Stimulated activated CD4-positive, alpha-beta T cell treated with anti-CD3 and anti-CD28 coated beads, Interleukin-4, amount 100 ng/mL, for 24 hours (primary cell): ENCODE results near the gene LAMB4.
"Not testable (repeated sequence)": the region's sequence is repeated elsewhere in the genome, so short reads cannot be mapped to it uniquely, and the experiment has no call there.

Experiments used
- DNase-seq: peaks from one replicate; pipeline ENCODE4 v3.0.0-alpha.2; 2020

LAMB4 gene

GRCh38 chr7:108037741-108038140 is 92.4 kb downstream of the LAMB4 start:
- no peak for DNase-seq

GRCh38 chr7:108037140-108037539 is 93.0 kb downstream of the LAMB4 start:
- no peak for DNase-seq

DNA sequence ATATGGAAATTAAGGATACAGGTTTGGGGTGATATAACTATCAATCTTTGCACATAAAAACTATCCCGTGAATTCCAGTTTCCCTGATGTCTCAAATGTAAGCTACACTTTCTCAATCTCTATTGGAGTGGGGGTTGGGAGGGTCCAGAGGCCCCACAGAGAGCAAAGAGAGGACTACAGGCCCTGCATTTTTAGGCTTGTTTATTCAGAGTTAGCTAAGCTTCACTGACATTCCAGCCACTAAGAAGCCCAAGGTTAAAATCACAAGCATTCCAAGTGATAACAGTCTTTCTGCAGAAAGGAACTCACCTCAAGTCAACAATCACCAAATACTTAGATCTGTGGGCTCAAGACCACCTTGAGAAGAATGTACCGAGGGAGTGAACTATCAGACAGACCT is 95.6 kb downstream of the LAMB4 start:
- no peak for DNase-seq

DNA sequence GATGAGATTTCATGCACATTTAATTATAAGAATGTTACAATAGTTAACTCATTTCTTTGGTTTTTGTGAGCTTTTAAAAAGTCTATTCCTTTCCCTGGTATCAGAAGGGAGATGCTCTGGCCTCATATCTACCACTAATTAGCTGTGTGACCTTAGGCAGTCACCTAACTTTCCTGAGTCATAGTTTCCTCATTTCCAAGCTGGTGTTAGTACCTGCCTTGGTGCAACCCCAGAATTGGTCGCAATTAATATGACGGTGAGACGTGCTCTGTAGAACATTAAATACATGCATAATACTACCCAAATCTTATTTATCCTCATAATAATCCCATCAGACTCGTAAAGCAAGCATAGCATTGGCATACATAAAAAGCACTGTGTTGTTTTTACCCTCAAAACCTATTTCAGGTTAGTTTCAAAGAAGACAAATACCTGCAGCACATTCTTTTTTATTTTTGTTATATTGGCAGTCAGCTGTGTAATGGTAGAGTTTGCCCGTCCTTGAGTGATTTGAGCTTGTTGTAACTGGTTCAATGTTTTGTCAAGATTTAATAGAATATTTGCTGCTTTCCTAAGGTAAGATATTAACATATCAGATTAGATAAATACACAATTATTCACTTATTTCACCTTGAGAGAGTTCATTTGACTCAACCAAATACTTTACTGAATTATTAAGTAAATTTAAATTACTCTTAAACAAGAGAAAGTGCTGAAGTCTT is 96.2 kb downstream of the LAMB4 start:
- DNase-seq: no peak

DNA sequence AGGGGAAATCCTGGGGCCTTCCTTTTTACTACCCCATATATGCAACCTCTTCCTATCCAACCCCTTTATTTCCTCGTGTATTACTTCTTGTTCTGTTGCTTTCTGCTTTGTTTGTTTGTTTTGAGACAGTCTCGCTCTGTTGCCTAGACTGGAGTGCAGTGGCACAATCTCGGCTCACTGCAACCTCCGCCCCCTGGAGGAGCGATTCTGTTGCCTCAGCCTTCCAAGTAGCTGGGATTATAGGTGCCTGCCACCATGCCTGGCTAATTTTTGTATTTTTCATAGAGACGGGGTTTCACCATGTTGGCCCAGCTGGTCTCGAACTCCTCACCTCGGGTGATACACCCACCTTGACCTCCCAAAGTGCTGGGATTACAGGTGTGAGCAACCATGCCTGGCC is 96.9 kb downstream of the LAMB4 start:
- DNase-seq: not testable (repeated sequence)

DNA sequence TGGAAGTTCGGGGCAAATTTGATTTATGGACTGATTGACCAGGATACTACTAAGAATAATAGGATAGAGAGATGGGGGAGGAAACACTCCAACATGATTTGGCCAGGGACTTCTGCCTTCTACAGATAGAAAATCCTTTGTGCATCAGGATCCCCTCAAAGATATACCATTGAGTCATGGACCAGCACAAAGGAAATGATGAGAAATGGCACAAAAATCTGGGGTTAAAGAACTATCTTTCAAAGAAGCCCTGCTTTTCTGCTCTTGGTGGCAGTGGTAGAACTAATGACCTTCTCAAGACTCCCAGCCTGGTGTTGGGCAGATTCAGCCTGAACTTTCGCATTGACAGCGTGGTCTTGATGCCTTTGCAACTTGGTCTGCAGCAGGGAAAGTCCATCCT is 99.6 kb downstream of the LAMB4 start:
- DNase-seq: no peak

GRCh38 chr7:108029034-108029433 is 101.1 kb downstream of the LAMB4 start:
- no peak for DNase-seq

- no peak for DNase-seq
Measured at GRCh38 chr7:108028111-108028510, 102.0 kb downstream of the LAMB4 start.

DNA sequence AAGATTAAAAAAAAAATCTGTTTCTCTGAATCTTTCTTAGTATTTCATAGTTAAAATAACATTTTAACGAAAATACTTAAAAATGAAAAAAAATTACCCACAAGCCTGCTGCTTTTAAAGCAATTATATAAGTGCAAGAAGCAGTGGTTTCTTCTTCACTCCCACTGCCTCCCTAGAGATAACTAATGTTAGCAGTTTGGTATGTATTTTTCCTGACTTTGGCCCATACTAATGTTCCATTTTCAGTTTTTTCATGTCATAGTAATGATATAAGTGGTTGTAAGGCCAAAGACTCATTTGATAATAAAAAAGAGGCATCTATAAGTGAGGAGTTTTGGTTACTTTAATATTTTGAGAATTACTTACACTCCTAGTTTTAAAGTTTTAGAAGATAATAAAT is 102.9 kb downstream of the LAMB4 start:
- DNase-seq: no peak

DNA sequence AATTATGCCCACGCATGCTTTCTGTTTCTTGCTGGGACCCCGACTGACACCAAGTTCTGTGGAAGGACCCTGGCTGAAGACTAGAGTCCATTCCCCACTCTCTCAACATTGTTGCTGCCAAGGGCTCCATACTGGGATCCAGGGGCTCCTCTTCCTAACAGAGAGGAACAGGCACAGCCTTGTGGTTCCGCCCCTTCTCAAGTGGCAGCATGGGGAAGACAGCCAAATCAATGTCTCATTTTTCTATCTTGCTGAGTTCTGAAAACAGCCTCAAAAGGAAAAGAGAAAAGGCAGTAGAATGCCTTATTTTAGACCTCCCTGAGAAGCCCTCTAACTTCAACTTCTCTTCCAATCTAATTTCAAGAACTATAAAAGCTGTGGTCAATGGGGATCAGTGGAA is 103.5 kb downstream of the LAMB4 start:
- DNase-seq: no peak

DNA sequence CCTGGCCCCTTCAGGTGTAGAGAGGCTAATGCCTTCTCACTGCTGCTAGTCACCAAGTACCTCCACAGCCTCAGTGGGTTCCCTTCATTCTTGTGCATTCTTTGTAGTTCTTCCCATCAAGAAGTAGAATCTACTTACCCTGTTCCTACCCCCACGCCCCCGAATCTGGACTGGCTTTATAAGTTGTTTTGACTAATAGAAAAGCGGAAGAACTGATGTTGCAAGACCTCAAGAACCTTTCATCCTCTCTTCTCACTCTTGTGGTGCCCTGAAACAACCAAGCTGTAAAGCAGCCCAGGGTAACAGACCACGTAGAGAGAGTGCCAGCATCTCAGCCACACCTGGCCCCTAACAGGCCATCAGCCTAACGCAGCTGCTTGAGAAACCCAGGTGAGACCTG is 104.0 kb downstream of the LAMB4 start:
- DNase-seq: no peak

DNA sequence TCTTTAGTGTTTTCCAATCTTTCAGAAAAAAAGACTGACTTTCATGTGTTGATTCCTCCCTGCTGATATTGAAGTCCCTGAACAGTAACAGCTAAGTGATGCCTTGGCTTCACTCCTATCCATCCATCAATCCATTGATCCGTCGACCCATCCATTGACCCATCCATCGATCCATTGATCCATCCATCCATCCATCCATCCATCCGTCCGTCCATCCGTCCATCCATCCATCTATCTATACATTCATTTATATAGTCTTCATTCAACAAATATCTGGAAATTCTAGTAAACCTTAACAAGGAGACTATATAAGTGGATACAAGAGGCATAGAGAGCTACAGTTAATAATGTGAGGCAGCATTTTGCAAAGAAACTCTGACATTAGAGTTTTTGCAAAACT is 105.6 kb downstream of the LAMB4 start:
- no peak for DNase-seq

GRCh38 chr7:108020585-108020984 is 109.6 kb downstream of the LAMB4 start:
- DNase-seq: no peak

DNA sequence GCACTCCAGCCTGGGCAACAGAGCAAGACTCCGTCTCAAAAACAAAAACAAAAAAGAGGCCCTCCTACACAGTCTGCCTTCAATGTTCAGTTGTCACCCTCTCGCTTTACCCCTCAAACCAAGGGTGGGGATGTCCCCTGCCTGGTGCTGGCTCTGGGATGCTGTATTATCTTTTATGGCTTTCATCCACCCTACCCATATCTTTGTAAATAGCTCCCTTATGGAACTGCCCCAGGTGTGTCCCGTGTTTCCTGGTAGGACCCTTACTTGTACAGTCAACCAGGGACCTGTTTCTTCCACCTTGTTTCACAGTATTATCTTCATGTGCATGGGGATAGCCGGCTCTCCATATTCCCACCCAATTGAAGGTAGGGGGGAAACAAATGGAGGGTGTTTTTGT is 111.5 kb downstream of the LAMB4 start:
- DNase-seq: no peak

DNA sequence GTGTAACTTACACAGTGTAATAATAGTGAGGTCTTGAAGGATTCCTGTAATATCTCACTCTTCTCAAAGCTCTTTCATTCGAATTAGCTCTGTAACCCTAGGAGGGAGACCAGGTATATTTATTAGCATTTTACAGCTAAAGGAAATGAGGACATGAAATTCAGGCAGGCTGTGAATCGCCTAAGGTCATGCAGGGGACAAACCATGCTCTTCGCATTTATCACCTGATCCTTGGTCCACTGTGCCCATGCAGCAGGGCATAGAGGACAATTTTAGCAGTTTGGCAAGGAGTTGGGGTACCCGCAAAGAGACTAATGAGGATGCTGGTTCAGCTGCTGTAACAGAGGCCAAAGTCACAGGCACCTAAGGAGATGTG is 112.4 kb downstream of the LAMB4 start:
- DNase-seq: no peak

DNA sequence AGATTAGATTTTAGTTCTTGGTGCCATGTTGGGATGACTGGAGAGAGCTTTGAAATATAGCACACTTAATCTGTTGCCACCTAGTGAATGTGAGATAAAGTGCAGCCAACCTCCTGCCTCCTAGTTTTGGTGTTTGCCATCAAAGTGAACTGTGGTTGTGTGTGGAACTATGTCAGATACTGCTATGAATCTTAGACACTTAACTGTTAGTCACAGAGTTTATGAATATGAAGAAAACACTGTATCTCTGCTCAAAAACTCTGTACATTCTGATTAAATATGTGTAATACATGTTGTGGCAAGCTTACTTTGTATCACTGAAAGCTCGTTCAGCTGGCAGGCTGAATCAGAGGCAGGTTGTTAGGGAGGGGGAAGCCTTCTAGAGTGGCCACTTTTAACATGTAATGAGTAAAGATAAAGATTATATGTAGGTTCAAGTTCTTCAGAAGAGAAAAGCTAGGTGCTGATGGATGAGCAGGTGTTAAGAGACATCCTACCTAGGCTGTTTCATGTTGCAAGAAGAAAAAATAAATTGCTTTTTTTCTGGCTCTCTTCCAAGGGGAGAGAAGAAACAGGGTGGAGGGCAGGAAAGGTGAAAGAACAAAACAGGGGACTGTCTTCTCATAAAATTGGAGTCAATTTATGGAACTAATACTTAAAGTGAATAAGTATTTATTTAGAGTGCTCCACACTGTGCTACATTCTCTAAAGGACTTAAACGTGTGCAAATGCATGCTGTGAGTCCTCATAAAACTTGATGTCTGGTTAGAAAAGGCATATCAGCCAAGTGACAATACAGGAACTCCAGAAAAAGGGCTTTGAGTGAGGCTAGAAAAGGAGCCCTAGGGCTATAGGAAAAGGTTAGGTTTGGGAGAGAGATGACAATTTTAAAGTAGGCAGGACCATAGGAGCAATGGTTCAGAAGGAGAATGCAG is 113.1 kb downstream of the LAMB4 start:
- no peak for DNase-seq

GRCh38 chr7:108015740-108016139 is 114.4 kb downstream of the LAMB4 start:
- no peak for DNase-seq

DNA sequence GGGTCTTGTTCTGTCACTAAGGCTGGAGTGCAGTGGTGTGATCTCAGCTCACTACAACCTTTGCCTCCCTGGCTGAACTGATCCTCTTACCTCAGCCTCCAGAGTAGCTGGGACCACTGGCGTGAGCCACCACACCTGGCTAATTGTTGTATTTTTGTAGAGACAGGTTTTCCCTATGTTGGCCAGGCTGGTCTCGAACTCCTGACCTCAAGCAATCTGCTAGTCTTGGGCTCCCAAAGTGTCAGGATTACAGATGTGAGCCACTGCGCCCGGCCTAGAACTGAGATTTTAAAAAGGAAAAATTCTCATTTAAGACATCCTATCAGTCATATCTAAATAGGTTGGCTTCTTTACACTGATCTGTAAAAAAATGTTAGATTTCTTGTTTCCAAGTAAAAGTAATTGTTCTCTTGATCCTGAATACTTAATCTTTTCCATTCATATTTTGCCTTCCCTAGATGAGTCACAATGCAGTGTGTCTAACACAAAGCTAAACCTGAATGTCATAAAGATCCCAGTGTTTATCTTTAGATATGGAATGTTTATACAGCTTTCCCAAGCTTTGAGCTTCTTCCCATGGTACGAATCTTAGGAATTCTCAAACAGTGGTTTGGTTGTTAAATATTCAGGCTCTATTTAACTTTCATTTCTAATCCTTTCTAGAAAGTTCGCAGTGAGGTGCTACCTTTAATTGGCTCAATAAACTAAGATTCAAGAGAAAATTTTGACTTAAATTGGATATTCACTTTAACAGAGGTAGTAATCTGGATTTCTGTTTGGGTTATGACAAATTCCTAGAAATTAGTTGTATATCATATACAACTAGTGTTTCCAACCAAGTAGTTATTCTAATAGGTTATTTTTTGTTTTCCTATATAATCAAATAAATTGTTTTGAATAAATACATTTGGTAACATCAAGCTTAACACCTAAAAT is 115.1 kb downstream of the LAMB4 start:
- no peak for DNase-seq

DNA sequence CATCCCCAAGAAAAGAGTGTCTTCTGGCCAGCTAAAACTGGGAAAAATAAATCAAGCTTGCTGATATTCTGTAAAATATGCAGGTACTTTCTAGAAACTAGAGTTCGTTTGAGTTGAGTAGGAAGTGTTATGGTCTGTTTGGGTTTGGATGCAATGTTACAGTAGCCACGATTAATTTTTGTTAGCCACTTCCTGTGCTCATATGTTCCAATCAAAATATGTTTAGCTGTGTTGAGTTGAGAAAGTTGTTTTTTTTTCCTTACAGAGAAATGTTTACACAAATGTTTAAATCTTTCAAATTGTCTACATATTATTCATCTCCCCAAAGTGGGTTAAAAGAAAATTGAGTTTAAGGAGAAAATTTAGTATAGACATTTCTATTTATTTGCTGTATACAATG is 115.9 kb downstream of the LAMB4 start:
- DNase-seq: no peak

- DNase-seq: no peak
Measured at GRCh38 chr7:108012499-108013430, 117.4 kb downstream of the LAMB4 start.

DNA sequence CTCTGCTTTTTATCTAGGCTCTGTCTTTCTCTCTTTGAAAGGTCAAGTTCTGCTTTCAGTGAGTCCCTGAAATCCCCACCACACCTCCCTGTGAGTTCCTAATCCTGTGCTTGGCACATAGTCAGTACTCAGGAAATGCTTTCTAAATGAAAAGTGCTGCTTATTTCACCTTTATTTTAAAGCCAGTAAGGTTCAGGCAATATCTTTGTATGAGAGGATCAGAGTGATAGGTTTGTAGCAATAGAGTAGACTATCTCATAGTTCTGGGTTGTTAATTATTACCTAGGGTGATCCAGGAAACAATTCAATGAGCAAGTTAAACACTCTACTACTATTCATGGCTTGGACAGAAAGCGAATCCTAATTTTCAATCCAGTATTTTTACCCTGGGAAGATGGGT is 119.8 kb downstream of the LAMB4 start:
- no peak for DNase-seq

DNA sequence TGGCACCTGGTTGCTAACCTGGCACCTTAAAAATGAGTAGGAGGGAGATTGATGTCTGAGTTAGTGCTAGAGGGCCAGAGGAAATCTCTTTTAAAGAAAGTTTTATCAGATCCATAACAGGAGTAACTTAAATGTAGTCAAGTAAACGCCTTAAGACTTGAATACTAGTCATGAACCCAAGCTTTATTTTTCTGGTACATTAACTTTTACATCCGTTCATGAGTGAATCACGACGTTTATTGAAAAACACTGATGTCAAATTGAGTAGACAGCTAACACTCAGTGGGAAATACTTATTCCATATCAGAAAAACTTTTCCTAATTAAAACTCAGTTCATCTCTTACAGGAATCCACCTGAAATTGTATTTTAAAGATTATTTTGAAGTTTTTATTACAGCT is 120.3 kb downstream of the LAMB4 start:
- DNase-seq: no peak
